HG02943 (cell line): ENCODE data around the gene PDE8B.

Source experiments
- ATAC-seq: cut with Tn5 transposase; IDR thresholded peaks from one replicate; pipeline ENCODE4 v1.9.1; 2021; ENCODE audit warnings: mild to moderate bottlenecking, low read depth, moderate library complexity; ENCODE audit not compliant: unreplicated experiment

PDE8B gene

GRCh38 chr5:77186652-77187370 is 23.7 kb upstream of the PDE8B start:
- no peak for ATAC-seq

GRCh38 chr5:77189421-77189820 is 21.1 kb upstream of the PDE8B start:
- no peak for ATAC-seq

- no peak for ATAC-seq
These were observed 17.9 kb upstream of the PDE8B start for GRCh38 chr5:77192441-77193050.

GRCh38 chr5:77194762-77195161 is 15.7 kb upstream of the PDE8B start:
- no peak for ATAC-seq

- no peak for ATAC-seq
These were observed 12.5 kb upstream of the PDE8B start for GRCh38 chr5:77197840-77198554.

DNA sequence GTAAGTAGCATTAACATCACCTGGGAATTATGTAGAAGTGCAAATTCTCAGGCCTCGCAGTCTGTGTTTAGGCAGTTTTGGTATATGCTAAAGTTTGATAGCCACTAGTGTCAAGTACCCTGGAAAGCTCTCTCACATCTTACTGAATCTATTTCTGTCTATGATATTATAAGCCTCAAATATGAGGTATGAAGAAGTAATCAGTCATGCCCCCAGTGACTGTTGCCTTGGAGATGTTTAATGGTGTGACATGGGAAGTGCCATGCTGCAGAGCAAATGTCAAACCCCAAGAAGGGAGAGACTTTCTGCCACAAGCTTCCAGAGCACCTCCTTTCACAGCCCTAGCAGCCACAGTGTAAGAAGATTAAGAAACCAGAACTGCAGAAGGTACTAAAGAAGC is 9.8 kb upstream of the PDE8B start:
- ATAC-seq: no peak

DNA sequence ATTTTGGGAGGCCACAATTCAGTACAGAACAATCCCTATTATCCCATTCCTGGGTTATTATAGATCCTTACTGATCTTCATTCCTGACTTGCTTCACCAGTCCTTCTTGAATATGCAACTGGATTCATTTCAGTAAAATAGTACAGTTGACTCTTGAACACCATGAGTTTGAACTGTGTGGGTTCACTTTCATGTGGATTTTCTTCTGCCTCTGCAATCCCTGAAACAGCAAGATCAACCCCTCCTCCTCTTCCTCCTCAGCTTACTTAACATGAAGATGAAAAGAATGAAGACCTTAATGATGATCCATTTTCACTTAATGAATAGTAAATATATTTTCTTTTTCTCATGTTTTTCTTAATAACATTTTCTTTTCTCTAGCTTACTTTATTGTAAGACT is 8.3 kb upstream of the PDE8B start:
- no peak for ATAC-seq

DNA sequence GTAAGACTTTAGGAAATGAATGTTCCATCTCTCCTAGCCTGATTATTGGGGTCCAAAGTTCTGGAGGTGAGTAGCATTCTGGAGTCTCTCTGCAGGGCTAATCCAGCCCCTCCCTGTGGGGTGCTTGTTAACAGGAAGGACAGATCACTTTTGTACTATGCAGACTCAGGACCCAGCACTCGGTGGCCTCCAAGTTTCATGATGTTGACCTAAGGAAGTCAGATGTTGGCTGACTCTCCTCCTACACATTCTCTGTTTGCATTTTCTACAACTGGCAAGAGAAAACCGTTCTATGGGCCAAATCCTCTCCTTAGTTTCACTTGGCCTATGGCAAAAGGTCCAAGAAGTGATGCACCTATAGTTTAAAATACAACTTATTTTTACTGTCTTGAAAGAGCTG is 5.5 kb upstream of the PDE8B start:
- no peak for ATAC-seq

GRCh38 chr5:77208507-77209163 is 1.8 kb upstream of the PDE8B start:
- no peak for ATAC-seq

DNA sequence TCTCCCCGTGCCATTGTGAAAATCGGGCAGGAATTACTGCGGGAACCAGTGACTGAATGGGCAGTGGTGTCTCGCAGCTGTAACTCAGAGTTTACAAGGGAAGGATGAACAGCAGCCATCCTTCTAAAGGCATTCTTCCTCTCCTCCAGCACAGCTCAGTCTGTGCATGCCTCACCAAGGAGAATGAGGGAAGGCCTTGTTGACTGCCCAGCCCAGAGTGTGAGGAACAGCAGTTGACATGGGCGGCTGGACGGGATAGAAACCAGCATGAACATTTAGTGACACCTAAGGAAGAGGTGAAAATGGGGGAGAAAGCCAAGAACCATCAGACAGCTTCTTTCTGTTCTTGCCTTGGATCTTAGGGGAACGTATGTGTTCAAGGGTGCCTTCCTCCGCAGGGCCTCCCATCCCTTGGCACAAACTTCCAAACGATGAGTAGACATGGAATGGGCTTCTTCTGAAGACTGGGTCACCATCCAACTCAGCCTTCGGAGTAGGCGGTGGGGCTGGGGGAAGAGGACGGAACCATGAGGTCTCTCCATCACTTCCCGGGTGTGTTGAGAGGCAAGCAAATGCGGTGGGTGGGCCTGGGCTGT is 887 bp upstream of the PDE8B start:
- no peak for ATAC-seq

DNA sequence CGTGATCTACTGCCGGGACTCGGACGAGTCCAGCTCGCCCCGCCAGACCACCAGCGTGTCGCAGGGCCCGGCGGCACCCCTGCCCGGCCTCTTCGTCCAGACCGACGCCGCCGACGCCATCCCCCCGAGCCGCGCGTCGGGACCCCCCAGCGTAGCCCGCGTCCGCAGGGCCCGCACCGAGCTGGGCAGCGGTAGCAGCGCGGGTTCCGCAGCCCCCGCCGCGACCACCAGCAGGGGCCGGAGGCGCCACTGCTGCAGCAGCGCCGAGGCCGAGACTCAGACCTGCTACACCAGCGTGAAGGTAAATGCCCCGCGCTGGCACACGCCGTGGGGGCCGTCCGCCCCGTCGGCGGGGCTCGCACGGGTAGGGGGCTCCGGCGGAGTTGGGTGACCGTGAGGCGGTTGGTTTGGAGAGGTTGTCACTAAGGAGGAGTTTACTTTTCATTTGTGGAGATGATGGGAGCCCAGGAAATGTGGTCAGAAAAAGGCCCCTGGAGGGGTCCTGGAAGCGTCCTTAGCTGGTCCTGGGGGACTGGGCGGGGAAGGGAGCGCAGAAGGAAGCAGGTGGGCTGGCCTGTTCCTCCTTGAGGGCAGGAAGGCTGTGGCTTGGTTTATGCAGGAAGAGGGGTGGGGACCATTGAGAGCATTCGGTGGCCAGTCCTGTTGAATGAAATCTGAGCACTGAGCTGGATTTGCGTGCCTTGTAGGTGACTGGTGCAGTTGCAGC is 647 bp downstream of the PDE8B start:
- no peak for ATAC-seq

- no peak for ATAC-seq
These were observed 1.2 kb downstream of the PDE8B start for GRCh38 chr5:77211691-77212047.

DNA sequence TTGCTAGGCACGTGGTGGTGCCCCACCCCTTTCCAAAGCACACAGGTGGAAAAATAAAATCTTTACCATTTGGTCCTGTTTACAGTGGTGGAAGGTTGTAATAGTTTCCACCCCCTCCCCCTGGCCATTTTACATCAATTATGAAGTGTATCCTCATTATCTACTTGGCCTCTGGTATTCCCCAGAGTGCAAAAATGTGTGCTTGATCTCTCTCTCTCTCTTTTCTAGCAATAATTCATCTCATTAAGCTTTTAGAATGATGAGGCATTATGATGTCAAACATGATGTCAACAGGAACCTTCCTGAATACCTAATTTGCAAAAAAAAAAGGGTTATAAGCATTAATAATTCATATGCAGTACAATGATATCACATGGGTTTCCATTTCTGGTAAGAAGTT is 3.1 kb downstream of the PDE8B start:
- ATAC-seq: no peak

- ATAC-seq: no peak
These were observed 3.7 kb downstream of the PDE8B start for GRCh38 chr5:77214151-77214550.

- no peak for ATAC-seq
These were observed 7.8 kb downstream of the PDE8B start for GRCh38 chr5:77218263-77218662.

- no peak for ATAC-seq
These were observed 10.6 kb downstream of the PDE8B start for GRCh38 chr5:77221115-77221514.

DNA sequence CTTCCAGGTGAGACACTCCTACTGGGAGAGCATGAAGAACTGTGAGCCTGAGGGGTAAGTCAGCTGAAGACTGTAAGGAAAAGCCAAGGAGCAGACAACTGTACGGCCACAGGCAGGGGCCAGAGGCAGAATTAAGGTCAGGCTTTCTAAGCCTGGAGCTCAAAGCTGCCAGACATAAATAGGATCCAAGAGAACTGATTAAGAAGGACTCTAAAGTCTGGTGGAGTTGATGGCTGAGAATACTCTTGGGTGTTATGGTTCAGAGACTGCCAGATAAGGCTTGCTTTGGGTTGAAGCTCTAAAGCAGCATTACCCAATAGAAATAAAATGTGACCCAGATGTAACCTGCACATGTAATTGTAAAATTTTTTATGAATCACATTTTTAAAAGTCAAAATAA is 12.2 kb downstream of the PDE8B start:
- no peak for ATAC-seq

- no peak for ATAC-seq
These were observed 13.2 kb downstream of the PDE8B start for GRCh38 chr5:77223653-77224052.

- no peak for ATAC-seq
These were observed 14.3 kb downstream of the PDE8B start for GRCh38 chr5:77224672-77225355.

DNA sequence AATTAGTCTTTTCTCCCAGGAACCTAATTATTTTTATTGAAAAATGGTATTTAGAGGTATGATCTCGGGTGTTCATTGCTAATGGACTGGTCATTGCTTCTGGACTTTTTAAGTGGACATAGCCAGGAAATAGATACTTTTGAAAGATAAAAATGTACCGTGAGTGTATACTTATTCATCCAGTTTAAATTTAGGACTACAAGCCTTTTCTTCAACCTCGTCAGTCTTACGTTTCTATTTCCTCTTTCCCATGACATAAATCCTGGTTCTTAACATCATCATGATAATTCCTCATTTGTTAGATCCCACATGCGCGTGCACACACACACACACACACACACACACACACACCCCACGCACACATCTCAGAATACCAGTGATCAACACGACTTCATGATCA is 15.1 kb downstream of the PDE8B start:
- no peak for ATAC-seq
